ENCODE measurements around the gene PRDM1.

The PRDM1 gene

GRCh38 chr6:106085984-106086813 lies at the start of gene PRDM1:
Gene PRDM1, plus strand, starts transcription at chr6:106086336. Its CDS starts 218 bp downstream, at chr6:106086554.
- peak; percentile 91 for DNase-seq

GRCh38 chr6:106037060-106037459 lies 49.1 kb upstream of the PRDM1 start:
- DNase-seq, result no peak

- no peak for DNase-seq
Observed at GRCh38 chr6:106039897-106040592, 46.1 kb upstream of the PRDM1 start.

GRCh38 chr6:106044151-106044550 lies 42.0 kb upstream of the PRDM1 start:
- no peak for DNase-seq

- DNase-seq, result no peak
Observed at GRCh38 chr6:106045077-106045476, 41.1 kb upstream of the PRDM1 start.

- DNase-seq, result no peak
Observed at GRCh38 chr6:106046116-106046853, 39.9 kb upstream of the PRDM1 start.

GRCh38 chr6:106046854-106047200 lies 39.3 kb upstream of the PRDM1 start:
- no peak for DNase-seq

- no peak for DNase-seq
Observed at GRCh38 chr6:106048336-106048735, 37.8 kb upstream of the PRDM1 start.

GRCh38 chr6:106050538-106050937 lies 35.6 kb upstream of the PRDM1 start:
- no peak for DNase-seq

GRCh38 chr6:106051226-106051625 lies 34.9 kb upstream of the PRDM1 start:
- DNase-seq, result no peak

- DNase-seq, result no peak
Observed at GRCh38 chr6:106053484-106054205, 32.5 kb upstream of the PRDM1 start.

- no peak for DNase-seq
Observed at GRCh38 chr6:106055489-106055888, 30.6 kb upstream of the PRDM1 start.

GRCh38 chr6:106056060-106056745 lies 29.9 kb upstream of the PRDM1 start:
- no peak for DNase-seq

- no peak for DNase-seq
Observed at GRCh38 chr6:106056746-106057390, 29.3 kb upstream of the PRDM1 start.

- no peak for DNase-seq
Observed at GRCh38 chr6:106059331-106059730, 26.8 kb upstream of the PRDM1 start.

- no peak for DNase-seq
Observed at GRCh38 chr6:106060167-106060566, 26.0 kb upstream of the PRDM1 start.

- no peak for DNase-seq
Observed at GRCh38 chr6:106063448-106063850, 22.7 kb upstream of the PRDM1 start.

GRCh38 chr6:106064142-106064541 lies 22.0 kb upstream of the PRDM1 start:
- DNase-seq, result no peak

- no peak for DNase-seq
Observed at GRCh38 chr6:106064756-106065155, 21.4 kb upstream of the PRDM1 start.

GRCh38 chr6:106066989-106067388 lies 19.1 kb upstream of the PRDM1 start:
- no peak for DNase-seq

- no peak for DNase-seq
Observed at GRCh38 chr6:106069478-106069877, 16.7 kb upstream of the PRDM1 start.

- DNase-seq, result no peak
Observed at GRCh38 chr6:106070636-106071035, 15.5 kb upstream of the PRDM1 start.
